GM06990 (cell line): ENCODE data around the gene NAA25.
"Not testable (repeated sequence)": the region's sequence is repeated elsewhere in the genome, so short reads cannot be mapped to it uniquely, and the experiment has no call there.

Source experiments
- DNase-seq: peaks from one replicate; pipeline ENCODE4 v3.0.0-alpha.2; 2011; ENCODE audit not compliant: insufficient read length; ENCODE audit errors: extremely low read depth
- H3K27me3 ChIP-seq: replicated peaks from 2 replicates; pipeline ENCODE4 v1.6.0; 2011; ENCODE audit warnings: low read length; ENCODE audit not compliant: control insufficient read depth, insufficient read depth
- H3K36me3 ChIP-seq: 2 replicates; pipeline ENCODE4 v1.5.1; 2011; ENCODE audit warnings: low read length; ENCODE audit not compliant: control insufficient read depth, insufficient read depth
- H3K4me3 ChIP-seq: replicated peaks from 2 replicates; pipeline ENCODE4 v1.5.1; 2011; ENCODE audit warnings: low read depth, mild to moderate bottlenecking, control low read depth, low read length
- CTCF ChIP-seq: IDR thresholded peaks from 2 replicates; pipeline ENCODE4 v1.5.1; 2011; ENCODE audit warnings: low read length, control low read depth, mild to moderate bottlenecking, inconsistent platforms; ENCODE audit not compliant: insufficient read depth, poor library complexity, severe bottlenecking

Gene NAA25

GRCh38 chr12:111997300-111997699, 111.3 kb downstream of the NAA25 start:
- Histone ChIP-seq H3K36me3 (no peaks in the 10 kb centered on the region), H3K4me3 (no peak overlapping the region), H3K27me3 (no peaks in the 10 kb centered on the region)
- DNase-seq: no peak
- TF ChIP-seq CTCF: no peak

- H3K36me3 ChIP-seq: no peaks in the 10 kb centered on the region
- no peak for DNase-seq
- no peaks in the 10 kb centered on the region for H3K27me3 ChIP-seq
- no peak for TF ChIP-seq CTCF
- H3K4me3 ChIP-seq: no peak overlapping the region
Observed at GRCh38 chr12:111995782-111996480, 112.7 kb downstream of the NAA25 start.

GRCh38 chr12:111994211-111995111, 114.1 kb downstream of the NAA25 start:
- not testable (repeated sequence) for H3K27me3 ChIP-seq, H3K36me3 ChIP-seq
- peak overlapping the region; percentile 49 for H3K4me3 ChIP-seq
- DNase-seq: peak; percentile 32

DNA sequence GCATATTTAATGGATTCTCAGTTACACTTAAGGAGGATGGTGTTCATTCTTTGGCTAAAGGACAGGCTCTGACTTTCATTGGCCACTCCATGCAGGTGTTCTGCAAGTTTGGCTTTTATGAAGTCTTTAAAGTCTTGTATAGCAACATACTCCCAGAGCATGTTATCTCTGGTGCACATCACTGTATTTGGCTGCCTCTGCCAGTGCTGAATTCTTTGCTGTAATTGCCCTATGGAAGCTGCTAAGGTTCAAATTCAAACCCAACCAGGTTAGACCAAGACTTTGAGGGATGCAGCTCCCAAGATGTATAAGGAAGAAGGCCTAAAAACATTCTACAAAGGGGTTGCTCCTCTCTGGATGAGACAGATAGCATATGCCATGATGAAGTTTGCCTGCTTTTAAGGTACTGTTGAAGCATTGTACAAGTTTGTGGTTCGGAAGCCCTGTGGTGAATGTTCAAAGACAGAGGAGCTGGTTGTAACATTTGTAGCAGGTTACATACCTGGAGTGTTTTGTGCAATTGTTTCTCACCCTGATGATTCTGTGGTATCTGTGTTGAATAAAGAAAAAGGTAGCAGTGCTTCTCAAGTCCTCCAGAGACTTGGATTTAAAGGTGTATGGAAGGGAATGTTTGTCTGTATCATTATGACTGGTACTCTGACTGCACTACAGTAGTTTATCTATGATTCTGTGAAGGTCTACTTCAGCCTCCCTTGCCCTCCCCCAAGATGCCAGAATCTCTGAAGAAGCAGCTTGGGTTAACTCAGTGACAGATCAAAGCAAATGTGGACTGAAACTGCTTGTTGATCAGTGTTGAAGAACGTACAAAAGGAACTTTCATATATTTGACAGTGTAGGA, 115.1 kb downstream of the NAA25 start:
- DNase-seq: peak; percentile 42
- no peaks in the 10 kb centered on the region for H3K36me3 ChIP-seq
- no peaks in the 10 kb centered on the region for H3K27me3 ChIP-seq
- TF ChIP-seq CTCF: no peak
- H3K4me3 ChIP-seq: no peak overlapping the region; the same call in 1 of the 2 replicates

DNA sequence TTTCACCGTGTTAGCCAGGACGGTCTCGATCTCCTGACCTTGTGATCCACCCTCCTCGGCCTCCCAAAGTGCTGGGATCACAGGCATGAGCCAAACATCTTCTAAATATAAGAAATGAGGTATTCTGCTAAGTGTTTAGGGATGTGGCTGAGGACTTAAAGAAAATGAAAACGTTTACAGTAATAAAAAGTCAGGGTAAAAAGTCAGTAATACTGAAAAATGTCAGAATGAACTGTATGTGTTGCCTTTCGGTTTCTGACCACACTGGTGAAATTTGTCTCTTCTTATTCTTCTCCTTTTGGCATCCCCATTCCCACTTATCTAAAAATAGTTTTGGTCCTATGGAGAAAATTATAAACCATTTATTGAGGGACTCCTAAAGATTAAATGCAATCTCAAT, 116.1 kb downstream of the NAA25 start:
- no peak for TF ChIP-seq CTCF
- Histone ChIP-seq H3K4me3 (no peak overlapping the region), H3K36me3 (no peaks in the 10 kb centered on the region), H3K27me3 (no peaks in the 10 kb centered on the region)
- DNase-seq: no peak
